Measurements from ENCODE around the gene IL31.

The IL31 gene

GRCh38 chr12:122150127-122150681 is 23.8 kb downstream of the IL31 start:
- DNase-seq, result no peak

DNA sequence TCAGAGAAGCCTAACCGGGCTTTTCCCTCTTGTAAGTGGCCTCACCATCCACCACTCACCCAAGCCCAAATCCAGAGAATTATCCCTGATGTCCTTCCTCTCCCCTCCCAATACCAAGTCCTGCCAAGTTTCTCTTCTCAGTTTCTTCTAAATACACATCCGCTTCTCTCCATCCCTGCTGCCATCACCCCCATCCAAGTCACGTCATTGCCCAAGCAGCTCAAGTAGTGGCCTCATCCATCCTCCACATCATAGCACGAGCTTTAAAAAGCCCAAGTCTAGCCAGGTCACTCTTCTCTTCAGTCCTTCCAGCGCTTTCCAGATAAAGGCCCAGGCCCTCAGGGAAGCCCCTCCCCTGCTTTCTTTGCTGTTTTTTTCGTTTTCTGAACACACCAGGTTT is 25.4 kb downstream of the IL31 start:
- DNase-seq, result no peak

GRCh38 chr12:122147514-122148290 is 26.3 kb downstream of the IL31 start:
- DNase-seq, result no peak

GRCh38 chr12:122145505-122146330 is 28.3 kb downstream of the IL31 start:
- no peak for DNase-seq

DNA sequence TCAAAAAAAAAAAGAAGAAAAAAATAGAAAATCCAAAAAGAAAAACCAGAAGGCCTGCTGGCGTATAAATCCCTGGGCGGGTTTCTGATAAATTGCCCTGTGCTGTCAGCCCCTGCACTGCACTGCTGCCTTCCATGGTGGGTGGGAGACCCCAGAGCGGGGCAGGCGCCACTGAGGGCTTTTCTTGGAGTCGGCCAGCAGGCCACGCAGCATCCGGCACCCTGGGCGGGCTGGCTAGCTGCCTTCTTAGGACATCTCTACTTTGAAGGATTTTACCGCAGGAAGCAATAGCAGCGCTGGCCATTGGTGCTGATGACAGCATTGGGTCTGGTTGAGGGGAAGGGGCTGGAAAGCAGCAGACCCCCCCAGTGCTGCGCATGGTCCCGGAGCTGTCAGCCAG is 29.1 kb downstream of the IL31 start:
- DNase-seq, result no peak

- no peak for DNase-seq
Observed at GRCh38 chr12:122142857-122143256, 31.2 kb downstream of the IL31 start.

DNA sequence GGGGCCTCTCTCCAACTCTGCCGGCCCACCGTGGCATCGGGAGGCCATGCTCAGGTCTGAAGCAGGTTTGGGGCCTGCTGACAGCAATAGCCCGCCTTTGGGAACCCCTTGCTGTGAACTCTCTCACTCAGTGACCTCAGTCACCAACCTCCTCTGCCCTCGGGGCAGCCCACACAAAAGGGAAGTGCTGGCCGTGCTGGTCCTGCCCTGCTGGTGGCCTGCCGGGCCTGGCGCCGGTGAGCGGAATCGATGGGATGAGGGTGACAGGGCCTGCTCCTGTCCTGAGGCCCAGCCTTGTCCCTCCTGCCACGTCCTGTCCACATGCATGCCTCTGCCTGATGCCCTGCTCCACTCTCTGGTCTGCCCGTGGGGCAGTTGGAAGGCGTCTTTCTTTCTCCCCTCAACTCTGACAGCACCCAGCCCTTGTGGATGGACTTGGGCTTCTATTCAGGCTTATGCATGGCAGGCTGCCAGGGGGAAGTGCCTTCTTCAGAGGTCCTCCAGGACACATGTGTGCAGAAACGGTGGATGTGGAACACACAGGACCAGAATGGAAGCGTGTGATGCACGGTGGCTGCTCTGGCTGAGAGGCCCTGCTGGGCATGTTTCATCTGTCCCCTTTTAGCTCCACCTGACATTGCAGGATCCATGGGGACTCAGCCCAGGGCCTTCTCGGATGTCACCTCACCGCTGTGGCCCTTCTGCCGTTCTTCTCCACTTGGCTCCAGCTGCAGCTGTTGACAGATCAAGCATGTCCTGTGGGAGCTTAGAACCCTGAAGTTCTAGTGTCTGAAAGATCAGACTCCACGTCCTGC is 31.9 kb downstream of the IL31 start:
- no peak for DNase-seq

- no peak for DNase-seq
Observed at GRCh38 chr12:122140467-122141257, 33.4 kb downstream of the IL31 start.

- no peak for DNase-seq
Observed at GRCh38 chr12:122139941-122140340, 34.1 kb downstream of the IL31 start.

DNA sequence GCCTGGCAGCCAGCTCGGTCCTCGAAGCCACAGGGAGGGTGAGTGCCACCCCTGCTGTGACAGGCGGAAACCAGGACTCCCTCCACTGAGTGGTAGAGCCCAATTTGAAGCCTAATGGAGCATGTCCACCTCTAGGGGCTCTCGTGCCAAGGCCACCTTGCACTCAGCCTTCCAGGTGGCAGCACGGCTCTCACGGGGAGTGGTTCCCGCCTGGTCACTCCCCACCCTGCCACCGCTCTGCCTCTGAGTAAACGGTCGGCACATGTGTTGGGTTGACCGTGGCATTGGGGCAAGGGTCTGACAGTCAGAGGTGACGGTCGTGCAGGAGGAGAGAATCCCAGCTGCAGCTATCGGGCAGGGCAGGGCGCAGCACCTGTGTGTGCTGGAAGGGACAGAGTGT is 34.8 kb downstream of the IL31 start:
- no peak for DNase-seq

GRCh38 chr12:122138616-122139015 is 35.4 kb downstream of the IL31 start:
- no peak for DNase-seq

- no peak for DNase-seq
Observed at GRCh38 chr12:122138181-122138580, 35.8 kb downstream of the IL31 start.

DNA sequence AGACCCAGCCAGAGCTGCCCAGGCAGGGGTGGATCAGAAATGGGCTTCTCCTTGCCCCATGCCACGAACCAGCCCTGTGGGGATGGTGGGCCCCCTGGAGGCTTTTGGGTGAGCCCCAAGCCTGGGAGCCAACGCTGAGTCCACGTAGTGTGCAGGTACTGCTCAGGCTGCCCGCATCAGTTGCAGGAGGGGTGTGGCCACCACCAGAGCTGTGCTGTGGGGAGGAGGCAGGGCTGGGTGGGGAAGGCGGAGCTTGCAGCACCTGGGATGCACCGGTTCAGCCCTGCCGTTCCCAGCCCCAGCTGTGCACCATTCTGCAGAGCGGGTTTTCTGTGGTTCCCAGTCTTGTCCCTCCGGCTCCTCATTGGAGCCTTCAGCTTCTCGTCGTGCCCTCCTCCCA is 36.3 kb downstream of the IL31 start:
- DNase-seq, result no peak

GRCh38 chr12:122137229-122137628 is 36.8 kb downstream of the IL31 start:
- no peak for DNase-seq

DNA sequence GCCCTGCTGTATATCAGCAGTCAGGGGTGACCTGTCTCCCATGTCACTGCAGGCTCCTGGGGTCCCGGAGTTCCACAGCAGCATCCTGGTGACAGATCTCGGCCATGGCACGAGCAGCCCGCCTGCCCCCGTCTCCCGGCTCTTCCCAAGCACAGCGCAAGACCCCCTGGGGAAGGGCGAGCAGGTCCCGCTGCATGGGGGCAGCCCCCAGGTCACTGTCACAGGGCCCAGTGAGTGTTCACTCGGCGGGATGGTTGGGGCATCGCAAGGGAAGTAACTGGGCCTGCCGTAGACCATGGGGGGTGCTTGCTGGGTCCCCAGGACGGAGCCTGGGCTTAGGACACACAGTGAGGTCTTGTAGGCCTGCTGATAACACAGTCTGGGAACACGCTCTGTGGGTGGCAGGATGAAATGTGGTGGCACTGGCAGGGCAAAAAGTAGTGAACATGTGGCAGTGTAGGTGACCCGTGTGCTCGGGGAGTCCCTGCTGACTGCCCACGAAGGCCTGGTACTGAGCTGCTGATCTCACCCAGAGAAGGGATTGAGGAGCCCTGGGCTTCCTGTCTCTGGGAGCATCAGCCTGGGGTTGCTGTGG is 38.5 kb downstream of the IL31 start:
- no peak for DNase-seq

GRCh38 chr12:122133192-122133950 is 40.6 kb downstream of the IL31 start:
- no peak for DNase-seq

GRCh38 chr12:122130150-122130549 is 43.9 kb downstream of the IL31 start:
- no peak for DNase-seq

DNA sequence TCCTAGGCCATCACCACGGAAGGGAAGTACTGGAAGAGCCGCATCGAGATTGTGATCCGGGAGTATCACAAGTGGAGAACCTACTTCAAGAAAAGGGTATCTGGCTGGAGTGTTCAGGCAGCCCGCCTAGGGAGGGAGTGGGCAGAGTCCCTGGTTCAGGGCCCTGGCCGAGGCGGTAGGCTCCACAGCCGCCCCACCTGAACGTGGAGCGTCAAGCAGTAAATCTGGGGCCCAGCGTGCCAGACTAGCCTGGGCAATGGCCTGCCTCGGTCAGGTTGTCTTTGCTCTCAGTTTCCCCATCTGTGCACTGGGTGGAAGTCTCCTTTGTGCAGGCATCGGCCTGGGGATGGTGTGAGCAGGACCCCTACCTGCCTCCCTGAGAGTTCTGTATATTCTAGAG is 44.9 kb downstream of the IL31 start:
- DNase-seq, result no peak

DNA sequence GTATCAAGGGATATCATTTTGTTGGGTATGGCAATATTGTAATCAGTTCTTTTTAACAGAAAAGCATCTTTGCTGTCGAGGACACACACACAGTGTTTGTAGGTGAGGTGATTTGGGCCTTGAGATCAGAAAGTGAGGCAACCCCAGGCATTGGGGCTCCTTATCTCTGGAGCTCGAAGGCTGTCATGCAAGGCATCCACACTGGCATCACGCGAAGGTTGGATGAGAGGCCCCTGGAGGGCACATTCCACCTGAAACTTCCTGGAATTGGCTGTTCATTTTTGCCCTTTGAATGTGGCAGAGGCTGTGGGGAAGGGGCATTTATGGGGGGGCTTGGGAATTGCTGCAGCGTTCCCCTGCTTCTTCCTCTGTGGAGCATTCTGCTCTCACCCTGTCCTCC is 45.5 kb downstream of the IL31 start:
- no peak for DNase-seq

DNA sequence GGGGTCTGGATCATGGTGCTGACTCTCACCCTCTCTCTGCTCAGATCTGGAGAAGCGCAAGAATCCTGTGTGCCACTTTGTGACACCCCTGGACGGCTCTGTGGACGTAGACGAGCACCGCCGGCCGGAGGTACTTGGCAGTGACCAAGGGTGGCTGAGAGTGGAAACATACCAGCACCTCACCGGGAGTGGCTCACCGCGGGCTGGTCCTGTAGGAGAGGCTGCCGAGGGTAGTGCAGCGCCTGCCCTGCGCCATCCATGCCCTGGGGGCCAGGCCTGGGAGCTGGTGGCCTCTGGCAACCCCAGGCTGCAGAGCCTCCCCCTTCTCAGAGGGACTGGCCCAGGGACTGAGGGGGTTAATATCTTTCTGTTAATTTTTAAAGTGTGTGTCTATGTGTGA is 46.2 kb downstream of the IL31 start:
- no peak for DNase-seq
